Suprapubic skin (tissue), 4 donors: ENCODE results near the gene MYO15B. TPM values are rescaled to one million over a fixed set of nuclear protein-coding genes. Genes with fewer than 3 reads are reported as not detected.

Source experiments
- DNase-seq, 2 donors: peaks; one replicate each; pipeline ENCODE4 v3.0.0-alpha.2; 2019; ENCODE audit warnings: low spot score in 2 of 2
- H3K27ac ChIP-seq: fragments of 200-600 bp; sonication (generic); one replicate; pipeline ENCODE4 v1.5.1; 2019
- H3K27me3 ChIP-seq: fragments of 200-600 bp; sonication (generic); one replicate; pipeline ENCODE4 v1.5.1; 2019
- H3K36me3 ChIP-seq: fragments of 200-600 bp; sonication (generic); one replicate; pipeline ENCODE4 v1.5.1; 2019
- H3K4me1 ChIP-seq: fragments of 200-600 bp; sonication (generic); one replicate; pipeline ENCODE4 v1.5.1; 2019
- H3K4me3 ChIP-seq: fragments of 200-600 bp; sonication (generic); one replicate; pipeline ENCODE4 v1.5.1; 2019; ENCODE audit warnings: mild to moderate bottlenecking
- H3K9me3 ChIP-seq: fragments of 200-600 bp; sonication (generic); one replicate; pipeline ENCODE4 v1.5.1; 2019
- CTCF ChIP-seq, 2 donors: fragments of 200-600 bp in 1 of 2; fragments of 450-650 bp in 1 of 2; sonication (generic) in 1 of 2; IDR thresholded peaks; one replicate each; pipeline ENCODE4 v1.5.1; 2016 to 2019; ENCODE audit warnings: antibody characterized with exemption in 2 of 2, mild to moderate bottlenecking in 1 of 2, moderate library complexity in 1 of 2
- EP300 ChIP-seq: sonication (generic); formaldehyde crosslinking; IDR thresholded peaks from one replicate; pipeline ENCODE4 v1.6.1; 2017; ENCODE audit warnings: antibody characterized with exemption
- POLR2A ChIP-seq, 2 donors: fragments of 450-650 bp; IDR thresholded peaks; one replicate each; pipeline ENCODE4 v1.6.1; 2017; ENCODE audit warnings: antibody characterized with exemption in 2 of 2, mild to moderate bottlenecking in 2 of 2, moderate library complexity in 2 of 2
- POLR2AphosphoS5 ChIP-seq, 3 donors: sonication (generic); formaldehyde crosslinking; IDR thresholded peaks; one replicate each; pipeline ENCODE4 v1.6.1; 2017; ENCODE audit warnings: antibody characterized with exemption in 3 of 3
- WGBS: methylation state at CpG from one replicate; pipeline ENCODE4 v1.1.5; 2018; 5-methylcytosine and 5-hydroxymethylcytosine counted together
- total RNA-seq, 4 donors: library from RNA; depleted of rRNA; stranded (reverse); fragments of >200 nt; gene quantifications; one replicate each; pipeline ENCODE4 v1.1.0, GENCODE V29; 2016

MYO15B gene
- total RNA-seq, 4 donors from 2014 or later: 28.4 to 126 (median 76.1) TPM

GRCh38 chr17:75542728-75543336, 44.8 kb upstream of the MYO15B start:
- H3K27ac ChIP-seq: no peak overlapping the region

GRCh38 chr17:75544250-75544649, 43.4 kb upstream of the MYO15B start:
- Histone ChIP-seq H3K27me3 (no peaks in the 10 kb centered on the region), H3K36me3 (no peaks in the 10 kb centered on the region), H3K9me3 (no peaks in the 10 kb centered on the region), H3K4me3 (no peak overlapping the region), H3K27ac (no peak overlapping the region), H3K4me1 (peaks cover 34% of the 10 kb centered on the region)
- TF ChIP-seq EP300: no peak
- no peak for TF ChIP-seq CTCF (IDR thresholded peaks at IDR 0.05)
- TF ChIP-seq POLR2A (IDR thresholded peaks at IDR 0.05): no peak
- TF ChIP-seq POLR2AphosphoS5 (IDR thresholded peaks at IDR 0.05): no peak
- DNase-seq: no peak
- 90% methylated on average over 2 of the region's 8 CpGs for WGBS

More at GRCh38 chr17:75542728-75543336, 44.8 kb upstream of the MYO15B start:
- Histone ChIP-seq H3K4me1 (peaks cover 27% of the 10 kb centered on the region), H3K36me3 (no peaks in the 10 kb centered on the region), H3K27me3 (no peaks in the 10 kb centered on the region), H3K4me3 (no peak overlapping the region), H3K9me3 (no peaks in the 10 kb centered on the region)
- WGBS: 91% methylated on average over 9 of the region's 15 CpGs
- no peak for TF ChIP-seq CTCF (IDR thresholded peaks at IDR 0.05)
- peak in 1 of 2 donors; percentile 57 for DNase-seq

GRCh38 chr17:75546181-75546580, 41.4 kb upstream of the MYO15B start:
- Histone ChIP-seq H3K27ac (no peak overlapping the region), H3K36me3 (no peaks in the 10 kb centered on the region), H3K4me3 (no peak overlapping the region), H3K27me3 (no peaks in the 10 kb centered on the region), H3K9me3 (no peaks in the 10 kb centered on the region), H3K4me1 (peaks cover 35% of the 10 kb centered on the region)
- WGBS: 90% methylated on average over 12 of the region's 13 CpGs
- DNase-seq: peak in 1 of 2 donors; percentile 54
- no peak for TF ChIP-seq CTCF (IDR thresholded peaks at IDR 0.05)
- no peak for TF ChIP-seq EP300
- TF ChIP-seq POLR2A (IDR thresholded peaks at IDR 0.05): no peak
- no peak for TF ChIP-seq POLR2AphosphoS5 (IDR thresholded peaks at IDR 0.05)

- WGBS: 42% methylated on average over 9 of the region's 9 CpGs
- DNase-seq: peak in 1 of 2 donors; percentile 67
These were observed 40.5 kb upstream of the MYO15B start for GRCh38 chr17:75547091-75547490.

GRCh38 chr17:75548813-75549212, 38.8 kb upstream of the MYO15B start:
- Histone ChIP-seq H3K27me3 (no peaks in the 10 kb centered on the region), H3K4me3 (no peak overlapping the region), H3K36me3 (no peaks in the 10 kb centered on the region), H3K27ac (peak overlapping the region; percentile 91), H3K9me3 (no peaks in the 10 kb centered on the region), H3K4me1 (peaks cover 35% of the 10 kb centered on the region)
- no peak for TF ChIP-seq POLR2A (IDR thresholded peaks at IDR 0.05)
- no peak for TF ChIP-seq POLR2AphosphoS5 (IDR thresholded peaks at IDR 0.05)
- no peak for TF ChIP-seq CTCF (IDR thresholded peaks at IDR 0.05)
- no peak for TF ChIP-seq EP300
- DNase-seq: peak in 1 of 2 donors; percentile 57
- 40% methylated on average over 4 of the region's 5 CpGs for WGBS

More at GRCh38 chr17:75547091-75547490, 40.5 kb upstream of the MYO15B start:
- Histone ChIP-seq H3K4me1 (peaks cover 35% of the 10 kb centered on the region), H3K36me3 (no peaks in the 10 kb centered on the region), H3K27ac (no peak overlapping the region), H3K27me3 (no peaks in the 10 kb centered on the region), H3K9me3 (no peaks in the 10 kb centered on the region), H3K4me3 (no peak overlapping the region)
- TF ChIP-seq POLR2AphosphoS5 (IDR thresholded peaks at IDR 0.05): no peak
- no peak for TF ChIP-seq EP300
- no peak for TF ChIP-seq POLR2A (IDR thresholded peaks at IDR 0.05)
- no peak for TF ChIP-seq CTCF (IDR thresholded peaks at IDR 0.05)
